GM12874 (cell line): ENCODE data around the gene STOML3.

ENCODE experiments used
- CTCF ChIP-seq: IDR thresholded peaks from 2 replicates; pipeline ENCODE4 v1.5.1; 2011; ENCODE audit warnings: low read depth, mild to moderate bottlenecking, control low read depth, low read length, moderate library complexity; ENCODE audit not compliant: insufficient read depth

Gene STOML3

GRCh38 chr13:38990693-38991092 is at the start of gene STOML3:
Gene STOML3 (minus strand): TSS chr13:38990831. CDS start chr13:38990721, 110 bp downstream.
- no peak for TF ChIP-seq CTCF

- no peak for TF ChIP-seq CTCF
Observed at GRCh38 chr13:39040206-39040605, 49.6 kb upstream of the STOML3 start.

- TF ChIP-seq CTCF = no peak
Observed at GRCh38 chr13:39039041-39039440, 48.4 kb upstream of the STOML3 start.

GRCh38 chr13:39038569-39039030 is 48.0 kb upstream of the STOML3 start:
- no peak for TF ChIP-seq CTCF

- TF ChIP-seq CTCF = no peak
Observed at GRCh38 chr13:39037880-39038568, 47.4 kb upstream of the STOML3 start, which contains the start of the genes NHLRC3 and PROSER1. Gene NHLRC3 (plus strand): TSS chr13:39038456. CDS start chr13:39038640, 184 bp downstream. Gene PROSER1 (minus strand): TSS chr13:39038089. CDS start chr13:39037242, 847 bp downstream.

GRCh38 chr13:39037410-39037879 is 46.8 kb upstream of the STOML3 start:
- TF ChIP-seq CTCF = 0 out of 2 replicates have a peak, but pooled peaks have one; percentile 3

- TF ChIP-seq CTCF = no peak
Observed at GRCh38 chr13:39036212-39036611, 45.6 kb upstream of the STOML3 start.
